GM18873 (cell line): ENCODE results near the gene GNAI1.

ENCODE experiments used
- ATAC-seq: cut with Tn5 transposase; IDR thresholded peaks from one replicate; pipeline ENCODE4 v1.9.1; 2021; ENCODE audit warnings: mild to moderate bottlenecking, moderate library complexity, moderate number of reproducible peaks; ENCODE audit not compliant: unreplicated experiment, low FRiP score

Gene GNAI1

GRCh38 chr7:80244206-80244916 lies 109.7 kb downstream of the GNAI1 start:
- ATAC-seq: no peak

- ATAC-seq: no peak
Measured at GRCh38 chr7:80247144-80247543, 112.5 kb downstream of the GNAI1 start.

GRCh38 chr7:80247891-80248290 lies 113.3 kb downstream of the GNAI1 start:
- ATAC-seq: no peak

- ATAC-seq: no peak
Measured at GRCh38 chr7:80249184-80249583, 114.6 kb downstream of the GNAI1 start.

GRCh38 chr7:80249619-80250295 lies 115.1 kb downstream of the GNAI1 start:
- ATAC-seq: no peak

- no peak for ATAC-seq
Measured at GRCh38 chr7:80253237-80253636, 118.6 kb downstream of the GNAI1 start.

- no peak for ATAC-seq
Measured at GRCh38 chr7:80253653-80254052, 119.0 kb downstream of the GNAI1 start.

- no peak for ATAC-seq
Measured at GRCh38 chr7:80255656-80256055, 121.0 kb downstream of the GNAI1 start.

- no peak for ATAC-seq
Measured at GRCh38 chr7:80257756-80258155, 123.1 kb downstream of the GNAI1 start.

- no peak for ATAC-seq
Measured at GRCh38 chr7:80260606-80261005, 126.0 kb downstream of the GNAI1 start.

- ATAC-seq: no peak
Measured at GRCh38 chr7:80263333-80263732, 128.7 kb downstream of the GNAI1 start.

- ATAC-seq: no peak
Measured at GRCh38 chr7:80263821-80264220, 129.2 kb downstream of the GNAI1 start.

- no peak for ATAC-seq
Measured at GRCh38 chr7:80264769-80265495, 130.3 kb downstream of the GNAI1 start.

GRCh38 chr7:80272560-80273239 lies 138.1 kb downstream of the GNAI1 start:
- ATAC-seq: no peak

- ATAC-seq: no peak
Measured at GRCh38 chr7:80273327-80273726, 138.7 kb downstream of the GNAI1 start.

GRCh38 chr7:80275192-80275605 lies 140.6 kb downstream of the GNAI1 start:
- no peak for ATAC-seq
